M059J (cell line): ENCODE data around the gene CTDP1. TPM values are rescaled to one million over a fixed set of nuclear protein-coding genes. Genes with fewer than 3 reads are reported as not detected.

Experiments
- DNase-seq: peaks from one replicate; pipeline ENCODE4 v3.0.0-alpha.2; 2012; ENCODE audit warnings: low read depth
- total RNA-seq: library from RNA; depleted of rRNA; stranded (reverse); fragments of >200 nt; shearing (Covaris generic); gene quantifications from 2 replicates; pipeline ENCODE4 v1.2.3, GENCODE V29; 2014

The CTDP1 gene
- total RNA-seq, 1 experiment from 2014 or later, result 21.3 TPM

DNA sequence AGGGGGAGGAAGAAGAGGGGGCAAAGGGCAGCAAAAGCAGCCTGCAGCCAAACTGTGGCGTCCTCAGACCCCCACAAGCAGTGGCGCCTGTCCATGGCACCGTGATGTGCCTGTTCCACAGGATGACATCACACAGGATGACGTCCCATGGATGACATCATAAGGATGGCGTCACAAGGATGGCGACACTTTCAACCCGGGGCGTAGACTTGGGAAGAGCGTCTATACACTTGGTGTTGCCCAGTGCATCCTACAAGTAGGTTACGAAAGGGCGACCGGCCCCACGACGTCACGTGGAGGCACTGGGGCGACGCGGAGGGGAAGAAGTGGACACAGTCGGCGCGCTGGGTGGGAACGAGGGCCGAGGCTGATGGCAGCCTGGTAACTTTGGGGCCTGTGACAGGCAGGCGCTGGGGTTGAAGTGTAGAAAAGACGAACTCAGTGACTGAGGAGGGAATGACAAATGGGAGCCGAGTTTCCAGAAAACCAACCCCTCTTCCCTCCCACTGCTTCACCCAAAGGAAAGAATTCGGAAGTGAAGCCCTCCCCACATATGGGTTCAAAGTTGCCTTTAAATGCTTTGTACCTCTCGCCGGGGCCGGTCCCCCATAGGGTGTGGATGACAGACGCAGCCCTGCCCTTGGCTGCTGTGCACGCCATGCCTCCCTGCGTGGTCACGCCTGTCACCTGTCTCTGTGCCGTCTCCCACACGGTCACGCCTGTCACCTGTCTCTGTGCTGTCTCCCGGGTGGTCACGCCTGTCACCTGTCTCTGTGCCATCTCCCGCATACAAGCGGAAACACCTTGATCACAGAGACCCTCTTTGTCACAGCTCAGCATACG, 104.7 kb downstream of the CTDP1 start:
- no peak for DNase-seq

DNA sequence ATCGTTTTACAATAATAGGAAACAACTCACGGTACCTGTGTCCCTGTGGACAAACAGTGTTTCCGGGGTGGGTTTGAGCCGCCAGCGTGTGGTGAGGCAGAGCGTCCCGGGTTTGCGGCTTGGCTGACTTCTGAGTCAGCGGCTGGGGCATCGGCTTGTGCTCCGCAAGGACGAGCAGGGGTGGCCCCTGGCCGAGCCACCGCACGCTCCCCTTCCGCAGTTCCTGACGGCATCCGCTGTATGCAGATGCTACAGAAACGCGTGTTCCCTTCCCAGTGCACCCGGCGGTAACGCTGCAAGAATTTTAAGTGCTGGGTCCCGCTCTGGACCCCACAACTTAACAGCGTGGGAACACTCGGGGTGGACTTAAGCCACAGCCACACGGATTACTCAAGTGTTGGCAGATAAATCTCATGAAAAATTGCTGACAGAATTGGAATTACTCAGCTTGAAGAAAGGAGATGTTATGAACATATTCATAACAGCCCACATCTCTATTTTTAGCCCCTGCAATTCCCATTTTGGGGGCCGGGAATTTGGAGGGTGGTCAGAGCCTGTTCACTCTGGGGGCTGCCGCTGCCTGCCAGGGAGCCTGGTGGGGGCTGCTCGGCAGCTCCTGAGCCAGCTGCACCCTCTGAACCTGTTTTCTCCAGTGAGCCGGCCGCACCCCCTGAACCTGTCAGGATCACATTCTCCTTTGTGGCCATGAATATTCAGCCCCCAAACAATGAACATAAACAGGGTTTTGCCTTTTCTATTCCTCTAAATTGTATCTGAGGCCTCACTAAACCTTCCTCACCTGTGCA, 105.6 kb downstream of the CTDP1 start:
- DNase-seq, result no peak

DNA sequence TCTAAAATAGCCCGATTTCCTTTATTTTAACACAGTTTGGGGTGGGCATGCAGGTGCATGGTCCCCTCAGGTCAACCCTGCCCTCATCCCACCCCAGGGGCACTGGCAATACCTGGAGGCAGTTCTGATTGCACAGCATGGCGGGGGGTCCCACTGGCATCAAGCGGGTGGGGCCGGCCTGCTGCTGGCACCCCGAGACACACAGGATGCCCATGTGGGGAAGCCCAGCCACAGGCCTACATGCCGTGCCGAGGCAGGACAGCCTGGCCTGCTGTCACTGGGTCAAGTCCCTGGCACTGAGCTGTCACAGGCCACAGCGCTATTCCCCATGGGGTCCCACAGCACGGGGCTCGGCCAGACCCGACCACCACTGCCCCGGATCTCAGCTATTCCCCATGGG, 106.2 kb downstream of the CTDP1 start:
- DNase-seq, result no peak

DNA sequence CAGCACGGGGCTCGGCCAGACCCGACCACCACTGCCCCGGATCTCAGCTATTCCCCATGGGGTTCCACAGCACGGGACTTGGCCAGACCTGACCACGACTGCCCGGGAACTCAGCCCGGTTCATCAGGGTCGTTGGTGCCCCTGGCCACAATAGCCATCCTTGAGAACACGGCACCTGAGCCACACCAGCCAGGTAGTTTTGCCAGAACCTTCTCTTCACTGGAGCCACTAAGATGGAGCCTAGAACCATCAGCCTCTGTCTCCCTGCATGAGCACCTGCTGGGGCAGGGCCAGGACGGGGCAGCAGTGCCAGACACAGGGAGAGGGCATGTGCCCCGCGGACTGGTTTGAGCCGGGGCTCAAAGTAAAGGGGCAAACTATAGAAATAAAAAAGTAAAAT, 106.7 kb downstream of the CTDP1 start:
- no peak for DNase-seq

DNA sequence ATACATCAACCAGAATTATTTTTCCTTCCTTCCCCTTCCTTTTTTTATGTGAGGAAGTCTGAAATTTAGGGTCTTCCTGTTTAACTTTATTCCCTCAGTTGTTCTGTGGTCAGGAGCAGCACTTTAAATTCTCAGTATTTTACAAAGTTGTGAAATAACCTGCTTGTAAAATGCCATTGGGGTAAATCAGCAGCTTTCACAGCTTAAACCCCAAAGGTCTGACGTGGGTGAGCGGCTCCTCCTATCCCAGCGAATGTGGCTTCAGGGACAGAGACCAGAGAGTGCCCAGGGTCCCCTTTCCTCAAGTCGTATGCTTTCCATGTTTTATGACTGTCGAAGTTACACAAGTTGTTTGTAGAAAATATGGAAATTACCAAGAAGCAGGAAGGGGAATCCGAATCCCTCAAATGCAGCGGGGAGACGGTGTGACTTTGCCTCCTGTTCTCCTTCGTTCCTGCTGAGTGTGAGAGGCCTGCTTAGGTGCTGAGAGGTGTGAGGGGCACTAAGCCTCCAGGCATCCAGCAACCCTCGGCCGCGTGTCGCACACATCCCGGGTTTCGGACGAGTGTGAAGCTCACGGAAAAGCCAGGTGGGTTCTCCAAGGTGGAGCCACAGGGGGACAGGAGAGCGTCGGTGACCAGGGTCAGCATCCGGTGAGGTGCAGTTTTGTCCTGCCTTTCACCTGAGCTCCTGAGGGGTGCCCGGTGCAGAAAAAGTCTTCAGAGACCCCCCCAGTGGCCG, 107.4 kb downstream of the CTDP1 start:
- peak; percentile 40 for DNase-seq

DNA sequence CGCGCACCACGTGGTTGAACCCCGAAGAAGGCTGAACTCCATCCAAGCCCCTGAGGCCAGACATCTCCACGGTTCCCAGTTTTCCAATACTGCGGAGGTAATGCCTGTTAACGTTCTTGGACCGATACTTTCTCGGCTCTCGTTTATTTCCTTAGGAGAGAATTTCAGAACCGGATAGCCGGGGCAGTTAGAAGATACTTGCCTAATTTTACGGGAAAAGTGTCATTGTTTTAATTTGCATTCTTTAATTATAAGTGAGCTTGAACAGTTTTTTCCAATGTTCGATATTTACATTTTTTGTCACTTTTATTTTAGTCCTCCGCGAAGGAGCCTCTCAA, 107.9 kb downstream of the CTDP1 start:
- DNase-seq, result no peak

DNA sequence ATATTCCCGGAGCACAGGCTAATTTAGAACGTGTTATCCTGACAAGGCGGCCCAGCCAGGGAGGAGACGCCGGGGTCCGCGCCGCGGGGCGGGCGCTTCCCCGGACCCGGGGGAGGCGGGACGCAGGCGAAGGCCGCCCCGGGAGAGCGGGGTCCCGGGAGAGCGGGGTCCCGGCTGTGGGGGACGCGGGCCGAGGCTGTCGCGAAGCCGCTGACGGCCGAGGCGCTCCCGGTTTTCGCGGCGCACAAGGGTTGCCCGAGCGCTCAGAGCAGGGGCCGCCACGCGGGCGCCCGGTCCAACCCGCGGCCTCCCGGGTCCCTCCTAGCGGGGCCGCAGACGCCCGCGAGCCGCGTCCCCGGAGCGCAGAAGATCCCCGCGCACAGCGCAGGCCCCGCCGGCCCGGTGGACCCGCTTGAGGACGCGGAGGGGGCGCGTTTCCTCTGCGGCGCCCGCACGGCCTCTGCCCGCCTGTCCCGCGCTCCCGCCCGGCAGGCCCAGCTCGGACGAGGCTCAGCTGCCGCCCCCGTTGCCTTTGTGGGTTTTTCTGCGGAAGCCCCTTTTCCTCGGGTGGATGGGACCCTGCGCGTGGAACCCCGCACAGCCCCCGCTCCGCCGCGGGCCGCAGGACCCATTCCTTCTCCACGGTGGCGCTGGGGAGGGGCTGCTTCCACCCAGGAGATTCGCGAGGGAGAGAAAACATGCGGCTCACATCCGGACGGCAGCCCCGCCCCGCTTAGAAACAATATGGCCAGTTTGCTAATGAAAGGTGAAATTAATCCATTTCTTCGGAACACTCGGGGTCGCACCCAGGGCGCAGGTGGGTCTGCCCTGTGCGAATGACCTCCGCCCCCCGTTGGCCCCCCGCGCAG, 108.5 kb downstream of the CTDP1 start:
- DNase-seq, result no peak

DNA sequence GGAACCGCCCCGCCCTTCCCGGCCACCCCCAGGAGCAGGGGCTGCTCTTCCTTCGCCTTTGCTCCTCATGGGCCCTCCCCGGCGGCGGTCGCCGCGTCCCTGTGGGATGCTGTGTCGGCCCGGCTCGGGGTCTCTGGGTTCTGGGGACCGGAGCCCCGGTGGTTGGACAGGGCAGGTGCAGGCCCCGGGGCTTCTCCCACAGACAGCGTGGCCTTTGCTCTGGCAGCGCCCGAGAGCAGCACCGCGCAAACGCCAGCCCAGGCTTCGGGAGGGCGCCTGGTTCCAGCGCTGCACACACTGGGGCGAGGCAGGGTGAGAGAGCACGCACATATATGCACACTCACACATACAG, 109.1 kb downstream of the CTDP1 start:
- DNase-seq, result no peak

DNA sequence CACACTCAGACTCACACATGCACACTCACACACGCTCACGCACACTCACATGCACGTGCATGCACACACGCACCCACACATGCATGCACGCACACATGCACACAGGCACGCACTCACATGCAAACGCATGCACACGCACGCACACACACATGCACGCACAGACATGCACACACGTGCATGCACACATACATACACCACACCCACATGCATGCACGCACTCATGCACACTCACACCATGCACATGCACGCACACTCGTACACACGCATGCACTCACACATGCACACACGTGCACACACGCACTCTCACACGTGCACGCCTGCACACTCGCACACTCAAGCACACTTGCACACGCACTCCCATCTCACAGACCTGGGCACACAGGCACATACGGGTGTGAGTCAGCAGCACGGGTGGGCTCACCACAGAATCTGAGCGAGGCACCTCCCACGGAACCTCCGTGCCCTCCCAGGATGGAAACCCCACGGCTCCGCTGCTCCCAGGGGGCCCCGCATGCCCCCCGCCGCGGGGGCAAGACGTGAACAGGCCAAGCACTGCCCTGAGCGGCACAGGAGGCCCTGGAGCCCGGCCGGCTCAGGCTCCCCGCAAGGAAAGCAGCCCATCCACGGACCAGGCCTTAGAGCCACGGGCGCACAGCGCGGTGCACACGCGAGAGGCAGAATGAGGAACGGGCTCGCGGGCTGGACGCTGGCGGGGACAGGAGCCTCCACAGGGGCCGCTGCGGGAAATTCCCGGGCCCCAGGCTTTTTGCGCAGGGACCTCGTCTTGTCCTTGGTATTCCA, 109.7 kb downstream of the CTDP1 start:
- DNase-seq, result no peak

DNA sequence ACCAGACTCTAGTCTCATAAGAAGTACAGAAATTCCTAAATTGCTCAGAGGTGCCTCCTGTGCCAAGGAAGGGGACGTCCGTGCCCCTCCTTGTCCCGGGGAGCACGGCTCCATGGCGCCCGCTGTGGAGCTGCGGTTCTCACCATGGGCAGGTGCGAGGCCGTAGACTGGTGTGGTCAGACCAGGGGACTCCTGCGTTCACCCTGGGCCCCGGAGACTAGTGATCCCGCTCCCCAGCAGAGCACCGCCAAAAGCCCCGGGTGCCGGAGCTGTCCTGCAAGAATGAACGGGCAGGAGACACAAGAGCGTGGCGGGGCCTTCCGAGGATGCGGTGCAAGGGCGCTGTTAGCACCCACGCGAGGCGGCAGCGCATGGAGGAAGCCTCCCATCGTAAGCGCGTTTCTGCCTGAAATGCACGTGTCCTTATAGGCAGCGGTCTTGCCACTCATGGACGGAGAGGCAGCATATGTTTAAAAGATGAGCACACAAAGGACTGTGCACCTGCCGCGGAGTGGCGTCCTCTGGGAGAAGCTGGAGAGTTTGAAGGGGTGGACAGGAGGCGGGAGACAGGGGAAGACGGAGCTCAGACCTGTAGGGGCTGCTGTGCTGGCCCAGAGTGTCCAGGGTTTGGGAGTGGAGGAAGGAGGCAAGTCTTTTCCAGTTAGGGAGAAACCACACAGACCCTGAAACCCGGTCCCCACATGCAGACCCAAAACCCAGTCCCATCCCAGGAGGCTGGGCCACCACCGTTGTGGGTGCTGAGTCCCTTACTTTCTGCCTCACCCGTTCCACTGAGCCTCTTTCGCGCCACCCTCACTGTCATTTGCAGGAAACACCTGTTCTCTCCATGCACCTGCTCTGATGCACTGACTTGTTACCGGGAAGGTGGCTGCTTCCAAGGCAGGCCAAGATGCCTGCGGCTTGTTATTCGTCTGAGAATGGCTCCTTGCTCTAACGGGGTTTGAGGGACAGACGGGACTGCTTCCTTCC, 110.6 kb downstream of the CTDP1 start:
- DNase-seq, result no peak

DNA sequence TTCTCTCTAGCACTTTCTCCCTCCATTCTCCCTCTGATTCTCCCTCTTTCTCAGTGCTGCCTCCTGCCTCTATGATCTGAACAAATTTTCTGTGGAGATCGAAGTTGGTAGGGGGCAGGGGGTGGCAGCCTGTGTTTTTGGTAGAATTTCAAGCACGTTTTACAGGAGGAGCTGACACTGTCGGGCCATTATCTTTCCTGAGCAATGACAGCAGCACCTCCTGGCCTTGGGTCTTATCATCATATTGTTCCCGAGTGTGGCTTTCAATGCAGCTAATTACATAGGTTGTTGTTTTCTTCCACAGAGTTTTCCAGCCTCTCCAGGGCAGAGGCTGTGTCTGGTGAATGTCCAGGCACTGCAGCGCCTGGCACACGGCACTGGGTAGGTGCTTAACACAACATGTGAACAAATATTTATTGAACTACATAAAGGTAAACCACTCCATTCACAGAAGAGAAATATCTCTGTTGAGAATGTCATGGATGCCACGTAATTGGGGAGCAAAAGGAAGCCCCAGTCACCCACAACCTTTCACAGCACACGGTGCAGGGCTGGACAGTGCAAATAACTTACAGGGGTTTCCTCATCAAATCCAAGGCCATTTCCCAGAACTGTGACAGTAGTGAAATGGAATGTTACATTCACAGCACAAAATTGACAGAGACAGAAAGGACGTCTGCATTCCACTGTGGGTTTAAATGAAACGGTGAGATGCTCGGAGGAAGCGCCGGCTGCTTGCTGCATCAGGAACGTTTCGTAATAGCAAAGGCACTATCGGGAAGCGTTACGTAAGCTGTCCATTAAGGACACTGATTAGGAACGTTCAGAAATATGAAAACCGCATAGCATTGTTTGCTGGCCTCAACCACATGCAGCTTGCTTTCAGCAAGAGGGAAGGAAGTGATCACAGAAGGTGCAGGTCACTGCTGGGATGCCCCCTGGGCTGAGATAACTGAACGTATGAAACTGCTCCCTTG, 111.7 kb downstream of the CTDP1 start:
- DNase-seq, result peak; percentile 91

DNA sequence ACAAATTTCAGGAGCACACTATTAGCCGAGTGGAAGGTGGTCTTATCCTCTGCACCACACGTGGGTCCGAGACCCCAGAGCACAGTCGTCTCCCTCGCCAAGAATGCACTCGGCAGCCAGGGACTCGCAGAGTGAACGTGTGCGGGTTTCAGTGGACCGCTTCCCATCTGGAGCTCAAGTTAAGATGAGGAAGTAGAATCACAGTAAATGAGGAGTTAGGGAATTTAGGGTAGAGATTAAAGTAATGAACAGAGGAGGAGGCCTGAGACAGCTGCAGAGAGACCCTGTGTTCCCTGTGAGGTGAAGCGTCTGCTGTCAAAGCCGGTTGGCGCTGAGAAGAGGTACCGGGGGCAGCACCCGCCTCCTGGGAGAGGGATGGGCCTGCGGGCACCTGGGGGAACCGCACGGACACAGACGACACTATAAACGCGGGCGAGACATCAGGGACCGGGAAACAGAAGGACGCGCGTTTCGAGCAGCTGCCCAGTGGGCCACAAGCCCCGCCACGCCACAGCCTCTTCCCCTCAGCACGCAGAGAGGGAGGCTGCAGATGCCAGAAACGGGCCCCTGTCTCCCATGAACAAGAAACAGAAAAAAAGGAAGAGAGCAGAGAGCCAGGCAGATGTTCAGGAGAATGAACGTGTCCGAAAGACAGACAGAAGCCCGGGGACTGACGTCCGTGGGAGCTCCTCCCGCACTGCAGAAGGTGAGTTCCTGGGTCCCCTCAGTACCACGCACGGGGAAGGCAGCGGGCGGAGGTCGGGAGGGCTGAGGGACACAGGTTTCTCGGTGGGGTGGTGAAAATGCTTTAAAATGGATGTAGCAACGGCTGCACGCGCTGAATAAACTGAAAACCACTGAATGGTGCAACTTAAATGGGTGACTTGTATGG, 112.7 kb downstream of the CTDP1 start:
- DNase-seq, result no peak

DNA sequence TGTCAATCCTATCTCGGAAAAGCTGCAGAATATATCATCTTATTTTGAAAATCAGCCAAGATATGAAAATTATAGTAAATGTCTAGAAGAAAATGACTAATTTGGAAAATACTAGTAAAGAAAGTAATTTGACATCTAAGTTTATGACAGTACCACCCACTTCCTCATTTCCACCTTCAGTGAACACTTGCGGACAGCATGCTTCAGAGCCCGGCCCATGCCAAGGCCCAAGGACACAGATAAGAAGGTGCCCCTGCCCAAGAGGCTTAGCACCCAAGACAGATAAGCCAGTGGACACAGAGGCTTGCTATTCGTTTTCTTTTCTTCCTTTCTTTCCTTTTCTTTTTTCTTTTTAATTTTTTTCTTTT, 113.4 kb downstream of the CTDP1 start:
- no peak for DNase-seq

DNA sequence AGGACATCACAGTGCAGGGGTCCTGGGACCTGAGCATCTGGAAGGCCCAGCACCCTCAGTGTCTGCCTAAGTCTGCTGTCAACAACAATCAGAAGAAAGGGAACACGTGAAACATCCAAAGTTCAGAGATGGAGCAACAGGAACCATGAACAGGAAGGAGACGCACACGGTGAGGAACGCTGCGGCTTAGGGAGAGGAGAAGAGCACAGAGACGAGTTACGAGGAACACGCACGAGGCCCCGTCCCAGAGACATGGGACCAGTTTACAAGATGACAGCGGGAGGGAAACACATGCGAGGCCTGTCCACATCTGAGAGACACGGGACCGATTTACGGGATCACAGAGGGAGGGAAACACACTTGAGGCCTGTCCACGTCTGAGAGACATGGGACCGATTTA, 115.2 kb downstream of the CTDP1 start:
- DNase-seq, result no peak

DNA sequence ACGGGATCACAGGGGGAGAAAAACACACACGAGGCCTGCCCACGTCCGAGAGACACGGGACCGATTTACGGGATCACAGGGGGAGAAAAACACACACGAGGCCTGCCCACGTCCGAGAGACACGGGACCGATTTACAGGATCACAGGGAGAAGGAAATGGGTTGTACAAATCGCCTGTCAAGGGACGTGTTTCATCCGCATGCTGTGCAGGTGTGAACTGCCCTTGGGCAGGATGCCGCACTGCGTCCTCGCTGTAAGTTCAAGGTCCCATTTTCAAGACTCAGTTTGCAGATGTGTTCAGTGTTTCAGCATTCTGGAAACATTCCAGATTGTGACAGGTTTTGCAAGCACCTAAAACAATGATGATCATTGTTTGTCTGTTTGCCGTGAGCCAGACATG, 115.8 kb downstream of the CTDP1 start:
- no peak for DNase-seq

DNA sequence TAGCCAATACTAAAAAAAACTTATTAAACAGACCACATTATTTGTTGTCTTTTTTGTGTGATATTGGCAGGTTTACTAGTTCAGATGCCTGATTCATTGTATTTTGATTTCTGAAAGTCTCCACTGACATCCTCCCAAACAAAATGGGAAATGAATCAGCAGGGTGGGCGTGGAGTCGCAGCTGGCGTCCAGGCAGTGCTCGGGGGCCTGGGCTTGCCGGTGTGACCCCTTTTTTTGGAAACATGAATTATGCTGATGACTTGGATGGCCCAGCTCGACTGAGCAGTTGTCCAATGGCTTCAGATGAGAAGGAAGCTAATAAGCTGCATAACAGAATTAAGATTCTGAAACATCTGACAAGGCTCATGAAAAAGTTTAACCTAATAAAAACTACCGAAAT, 116.4 kb downstream of the CTDP1 start:
- no peak for DNase-seq
